HG02571 (cell line): ENCODE measurements around the gene SLC22A5.

Source experiments
- ATAC-seq: cut with Tn5 transposase; IDR thresholded peaks from one replicate; pipeline ENCODE4 v1.9.1; 2021; ENCODE audit warnings: mild to moderate bottlenecking, moderate library complexity; ENCODE audit not compliant: unreplicated experiment

SLC22A5 gene

DNA sequence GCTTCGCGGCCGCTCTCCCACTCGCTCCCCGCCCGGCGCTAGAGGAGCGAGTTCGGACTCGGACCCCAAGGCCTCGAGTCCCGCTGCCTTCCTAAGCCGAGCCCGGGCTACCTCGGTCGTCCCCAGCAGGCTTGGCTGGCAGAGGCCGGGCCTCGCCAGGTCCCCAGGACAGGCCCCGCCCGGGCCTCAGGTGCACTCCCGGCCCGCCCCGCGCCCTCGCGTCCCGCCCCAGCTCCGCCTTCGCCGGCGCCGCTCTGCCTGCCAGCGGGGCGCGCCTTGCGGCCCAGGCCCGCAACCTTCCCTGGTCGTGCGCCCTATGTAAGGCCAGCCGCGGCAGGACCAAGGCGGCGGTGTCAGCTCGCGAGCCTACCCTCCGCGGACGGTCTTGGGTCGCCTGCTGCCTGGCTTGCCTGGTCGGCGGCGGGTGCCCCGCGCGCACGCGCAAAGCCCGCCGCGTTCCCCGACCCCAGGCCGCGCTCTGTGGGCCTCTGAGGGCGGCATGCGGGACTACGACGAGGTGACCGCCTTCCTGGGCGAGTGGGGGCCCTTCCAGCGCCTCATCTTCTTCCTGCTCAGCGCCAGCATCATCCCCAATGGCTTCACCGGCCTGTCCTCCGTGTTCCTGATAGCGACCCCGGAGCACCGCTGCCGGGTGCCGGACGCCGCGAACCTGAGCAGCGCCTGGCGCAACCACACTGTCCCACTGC lies at the start of gene SLC22A5:
Gene SLC22A5 (plus strand): TSS at position 237 of the 707 bp plus-strand sequence. CDS start 263 bp downstream, at position 500.
- ATAC-seq, result peak; percentile 87

- ATAC-seq, result no peak
Observed at GRCh38 chr5:132319975-132320374, 49.5 kb upstream of the SLC22A5 start.

DNA sequence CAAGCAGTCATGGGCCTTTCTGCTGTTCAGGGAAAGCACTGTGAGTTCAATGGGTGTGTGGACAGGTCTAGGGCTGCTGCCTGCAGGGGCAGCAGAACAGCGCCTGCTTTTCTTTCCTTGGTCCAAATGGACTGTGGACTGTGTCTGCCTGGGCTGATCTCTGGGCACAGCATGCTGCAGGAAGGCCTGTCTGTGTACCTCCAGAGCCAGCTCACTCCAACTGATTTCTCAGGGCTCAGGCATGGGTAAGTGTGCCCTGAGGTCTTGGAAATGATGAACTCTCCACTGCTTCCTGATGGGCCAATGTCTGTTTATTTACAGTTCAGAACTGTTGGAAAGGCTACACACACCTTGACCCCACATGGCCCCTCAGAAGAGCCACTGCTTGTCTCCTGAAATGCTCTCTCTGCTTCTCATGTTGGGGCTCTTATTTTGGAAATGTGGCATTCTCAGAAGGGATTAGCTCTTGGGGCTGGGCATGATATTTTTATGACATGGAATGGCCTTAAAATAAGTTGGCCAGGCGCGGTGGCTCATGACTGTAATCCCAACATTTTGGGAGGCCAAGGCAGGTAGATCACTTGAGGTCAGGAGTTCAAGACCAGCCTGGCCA lies 48.3 kb upstream of the SLC22A5 start:
- ATAC-seq, result no peak

DNA sequence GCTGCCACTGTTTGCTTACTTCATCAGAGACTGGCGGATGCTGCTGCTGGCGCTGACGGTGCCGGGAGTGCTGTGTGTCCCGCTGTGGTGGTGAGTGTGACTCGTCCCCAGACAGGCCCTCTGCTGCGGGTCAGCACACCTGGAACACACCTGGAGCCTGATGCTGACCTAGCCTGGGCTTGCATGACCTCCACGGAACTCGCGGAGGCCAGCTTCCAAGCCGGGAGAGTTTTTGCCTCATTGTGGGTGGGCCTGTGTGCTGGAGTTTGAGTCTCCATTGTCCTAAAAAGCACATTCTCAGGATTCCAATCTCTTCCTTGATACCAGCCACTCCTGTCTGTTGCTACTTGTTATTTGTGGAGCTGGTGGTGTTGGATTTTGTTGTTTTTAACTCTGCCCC lies 47.2 kb upstream of the SLC22A5 start:
- no peak for ATAC-seq

- ATAC-seq, result no peak
Observed at GRCh38 chr5:132323202-132323601, 46.3 kb upstream of the SLC22A5 start.

DNA sequence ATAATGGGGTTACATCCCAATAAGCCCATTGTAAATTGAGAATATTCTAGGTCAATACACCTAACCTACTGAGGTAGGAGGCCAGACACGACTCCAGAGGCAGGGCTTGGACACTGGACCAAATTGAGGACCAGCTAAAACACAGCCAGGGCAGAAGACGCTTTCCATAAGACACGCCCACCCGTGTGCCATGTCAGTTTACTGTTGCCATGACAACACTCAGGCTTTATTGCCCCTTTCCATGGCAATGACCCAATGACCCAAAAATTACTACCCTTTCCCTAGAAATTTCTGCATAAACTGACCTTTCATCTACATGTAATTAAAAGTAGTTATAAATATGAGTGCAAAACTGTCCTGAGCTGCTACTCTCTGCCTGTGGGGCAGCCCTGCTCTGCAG lies 43.8 kb upstream of the SLC22A5 start:
- ATAC-seq, result no peak

- ATAC-seq, result no peak
Observed at GRCh38 chr5:132327252-132327955, 42.1 kb upstream of the SLC22A5 start.

- no peak for ATAC-seq
Observed at GRCh38 chr5:132334812-132335211, 34.7 kb upstream of the SLC22A5 start.

DNA sequence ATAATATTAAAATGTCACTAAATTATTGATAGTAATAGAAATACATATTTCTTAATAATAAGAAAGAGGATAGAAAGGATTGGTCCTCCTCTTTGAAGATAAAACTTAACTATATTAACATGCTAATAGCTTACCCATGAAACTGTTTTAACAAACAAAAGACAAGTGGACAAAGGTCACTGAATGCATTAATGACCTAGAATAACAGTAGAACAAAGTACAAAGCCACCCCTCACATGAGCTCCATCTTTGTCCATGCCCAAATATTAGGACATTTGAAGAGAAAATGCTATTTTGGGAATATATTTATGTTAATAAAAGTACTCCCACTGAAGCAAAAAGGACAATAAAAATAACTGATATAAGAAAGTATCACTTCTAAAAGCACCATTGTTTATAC lies 34.1 kb upstream of the SLC22A5 start:
- no peak for ATAC-seq

DNA sequence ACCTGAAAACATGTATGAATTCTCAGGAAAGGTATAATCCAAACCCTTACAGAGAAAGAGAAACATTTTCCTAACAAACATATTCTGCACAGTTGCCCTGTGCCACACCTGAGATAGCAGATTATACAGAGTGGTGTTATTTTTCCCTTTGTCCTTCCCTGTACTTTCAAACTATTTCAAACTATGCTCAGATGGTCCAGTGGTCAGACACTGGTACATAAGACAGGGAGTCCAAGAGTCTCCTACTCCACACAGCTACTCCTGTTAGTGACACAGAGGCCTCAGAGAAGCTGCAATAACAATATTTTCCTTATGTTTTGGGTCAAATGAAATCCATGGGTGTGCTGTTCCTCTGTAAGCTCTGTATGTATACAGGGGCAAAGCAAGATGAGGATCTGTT lies 30.0 kb upstream of the SLC22A5 start:
- no peak for ATAC-seq

- no peak for ATAC-seq
Observed at GRCh38 chr5:132342291-132343180, 27.0 kb upstream of the SLC22A5 start.

- no peak for ATAC-seq
Observed at GRCh38 chr5:132344775-132345514, 24.6 kb upstream of the SLC22A5 start.

DNA sequence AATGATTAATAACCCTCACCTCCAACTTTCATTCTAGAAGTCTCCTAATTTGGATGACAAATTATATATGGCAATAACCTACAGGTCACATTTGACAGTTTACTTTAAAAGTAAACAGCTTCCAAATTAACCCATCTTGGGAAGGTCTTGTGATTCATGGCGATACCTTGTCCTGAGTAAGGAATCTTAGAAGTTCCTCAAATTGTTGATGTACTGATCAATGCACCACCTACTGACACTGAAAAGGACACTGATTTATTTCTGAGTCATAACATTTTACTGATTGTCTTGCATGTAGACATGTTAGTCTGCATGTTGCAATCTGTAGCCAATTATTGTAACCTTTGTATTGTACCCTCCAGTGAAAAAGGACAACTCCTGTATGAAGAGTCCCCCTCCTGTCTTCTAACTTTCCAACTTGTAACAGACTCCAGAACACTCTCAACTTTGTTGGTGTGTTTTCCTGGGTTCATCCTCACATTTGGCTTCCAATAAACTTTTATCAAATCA lies 16.0 kb upstream of the SLC22A5 start:
- no peak for ATAC-seq

DNA sequence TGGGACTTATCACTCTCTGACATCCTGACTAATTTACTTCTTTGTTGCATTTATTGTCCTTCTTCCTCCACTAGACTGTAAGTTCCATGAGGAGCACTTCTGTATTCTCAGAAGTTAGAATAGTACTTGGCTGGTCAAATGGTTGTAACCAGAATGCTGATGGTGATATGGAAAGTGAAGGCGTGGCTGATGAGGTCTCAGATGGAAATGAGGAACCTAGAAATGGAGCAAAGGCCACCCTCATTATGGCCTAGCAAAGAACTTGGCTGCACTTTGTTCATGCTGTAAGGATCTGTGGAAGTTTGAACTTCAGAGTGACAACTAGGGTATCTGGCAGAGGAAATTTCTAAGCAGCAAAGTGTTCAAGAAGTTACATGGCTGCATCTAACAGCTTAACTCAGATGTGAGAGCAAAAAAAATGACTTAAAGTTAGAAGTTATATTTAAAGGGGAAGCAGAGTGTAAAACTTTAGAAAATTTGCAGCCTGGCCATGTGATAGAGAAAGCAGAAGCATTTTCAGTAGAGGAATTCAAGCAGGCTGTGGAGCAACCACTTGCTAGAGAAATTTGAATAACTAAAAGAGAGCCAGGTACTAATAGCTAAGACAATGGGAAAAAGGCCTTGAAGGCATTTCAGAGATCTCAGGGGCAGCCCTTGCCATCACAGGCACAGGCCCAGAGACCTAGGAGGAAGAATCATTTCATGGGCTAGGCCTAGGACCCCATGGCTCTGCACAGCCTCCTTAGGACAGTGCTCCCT lies 14.9 kb upstream of the SLC22A5 start:
- ATAC-seq, result no peak

GRCh38 chr5:132355140-132355765 lies 14.3 kb upstream of the SLC22A5 start:
- no peak for ATAC-seq

GRCh38 chr5:132358775-132359174 lies 10.7 kb upstream of the SLC22A5 start:
- ATAC-seq, result no peak

DNA sequence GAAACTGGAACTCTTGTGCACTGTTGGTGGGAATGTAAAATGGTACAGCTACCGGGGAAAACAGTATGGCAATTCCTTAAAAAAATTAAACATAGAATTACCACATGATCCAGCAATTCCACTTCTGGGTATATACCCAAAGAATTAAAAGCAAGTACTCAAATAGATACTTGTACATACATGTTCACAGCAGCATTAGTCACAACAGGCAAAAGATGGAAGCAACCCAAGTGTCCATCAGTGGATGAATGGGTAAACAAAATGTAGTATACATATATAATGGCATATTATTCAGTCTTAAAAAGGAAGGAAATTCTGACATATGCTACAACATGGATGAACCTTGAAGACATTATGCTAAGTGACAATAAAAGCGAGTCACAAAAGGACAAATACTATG lies 7.4 kb upstream of the SLC22A5 start:
- ATAC-seq, result no peak

- no peak for ATAC-seq
Observed at GRCh38 chr5:132363431-132364112, 5.9 kb upstream of the SLC22A5 start.
